ENCODE measurements around the gene ASCL2. TPM values are rescaled to one million over a fixed set of nuclear protein-coding genes. Genes with fewer than 3 reads are reported as not detected.

Gene ASCL2
- total RNA-seq, 1 experiment from 2014 or later: 32.5 TPM

GRCh38 chr11:2305140-2305778, 34.9 kb upstream of the ASCL2 start:
- Mint-ChIP-seq H3K9me3 (ENCODE audit: unreplicated experiment) (no peaks in the 10 kb centered on the region), H3K27me3 (ENCODE audit: insufficient read depth, unreplicated experiment) (no peaks in the 10 kb centered on the region), H3K36me3 (ENCODE audit: insufficient read depth, unreplicated experiment) (no peaks in the 10 kb centered on the region), H3K4me1 (ENCODE audit: low read depth, unreplicated experiment) (no peaks in the 10 kb centered on the region), H3K27ac (ENCODE audit: unreplicated experiment) (no peak overlapping the region), H3K4me3 (ENCODE audit: unreplicated experiment) (no peak overlapping the region)
- peak; percentile 89 to 95 for TF ChIP-seq CTCF (IDR thresholded peaks at IDR 0.05; ENCODE audit: insufficient read depth in 1 of 2, low read depth in 1 of 2, low read length in 1 of 2, severe bottlenecking in 1 of 2, unreplicated experiment in 1 of 2)
- intact Hi-C loops (cut with micrococcal nuclease; ENCODE audit: unreplicated experiment): loop anchor here (1.0 to 5.0 kb wide), 2 partner anchors 115 to 227 kb away; no protein-coding TSS in a partner anchor
- POLR2A ChIA-PET: interaction anchor here (0.6 to 0.9 kb wide), 4 partner anchors 72 to 116 kb away, joined by 3 to 8 read pairs (median 5); partner anchors contain the start of gene TSSC4
- H3K4me1 ChIP-seq: peaks cover 44% of the 10 kb centered on the region
- peak; percentile 84 to 89 for DNase-seq
- H3K36me3 ChIP-seq (ENCODE audit: control insufficient read depth, insufficient read depth, low read length): no peaks in the 10 kb centered on the region
- BruUV-seq (replicated peaks): no TSS peak
- CTCF ChIA-PET: interaction anchor here (0.6 to 9.8 kb wide), 23 partner anchors 11 to 1291 kb away, joined by 3 to 128 read pairs (median 3); partner anchors contain the start of gene TSSC4
- no peak overlapping the region for H3K4me3 ChIP-seq (ENCODE audit: low read depth, low read length)
- no peaks in the 10 kb centered on the region for H3K27me3 ChIP-seq (replicated peaks; ENCODE audit: control insufficient read depth, insufficient read depth, low read length)
- H3K9me3 ChIP-seq: no peaks in the 10 kb centered on the region

- H3K9me3 ChIP-seq: no peaks in the 10 kb centered on the region
- POLR2A ChIA-PET: interaction anchor here (0.5 to 0.9 kb wide), 4 partner anchors 72 to 116 kb away, joined by 3 to 8 read pairs (median 6); partner anchors contain the start of genes CD81 and TSSC4
Measured at GRCh38 chr11:2304506-2305139, 34.2 kb upstream of the ASCL2 start.

More at GRCh38 chr11:2304506-2305139, 34.2 kb upstream of the ASCL2 start:
- H3K27ac Mint-ChIP-seq (ENCODE audit: unreplicated experiment): peak overlapping the region; percentile 75
- TF ChIP-seq CTCF (IDR thresholded peaks at IDR 0.05; ENCODE audit: insufficient read depth in 1 of 2, low read depth in 1 of 2, low read length in 1 of 2, severe bottlenecking in 1 of 2, unreplicated experiment in 1 of 2): no peak
- Histone ChIP-seq H3K4me3 (ENCODE audit: low read depth, low read length) (no peak overlapping the region), H3K27me3 (replicated peaks; ENCODE audit: control insufficient read depth, insufficient read depth, low read length) (no peaks in the 10 kb centered on the region), H3K36me3 (ENCODE audit: control insufficient read depth, insufficient read depth, low read length) (no peaks in the 10 kb centered on the region), H3K4me1 (peaks cover 44% of the 10 kb centered on the region)
- no peak for DNase-seq
- no peaks in the 10 kb centered on the region for H3K27me3 Mint-ChIP-seq (ENCODE audit: insufficient read depth, unreplicated experiment)
- H3K36me3 Mint-ChIP-seq (ENCODE audit: insufficient read depth, unreplicated experiment): no peaks in the 10 kb centered on the region
- H3K4me1 Mint-ChIP-seq (ENCODE audit: low read depth, unreplicated experiment): peaks cover 2% of the 10 kb centered on the region
- no peak overlapping the region for H3K4me3 Mint-ChIP-seq (ENCODE audit: unreplicated experiment)
- H3K9me3 Mint-ChIP-seq (ENCODE audit: unreplicated experiment): no peaks in the 10 kb centered on the region
- BruUV-seq (replicated peaks): no TSS peak
- intact Hi-C loops (cut with micrococcal nuclease; ENCODE audit: unreplicated experiment): loop anchor here (1.0 to 5.0 kb wide), 2 partner anchors 116 to 228 kb away; no protein-coding TSS in a partner anchor
- CTCF ChIA-PET: interaction anchor here (0.6 to 9.8 kb wide), 18 partner anchors 12 to 1177 kb away, joined by 3 to 128 read pairs (median 4); partner anchors contain the start of gene TSSC4

All from Caco-2 (cell line).